ENCODE results near the gene WWOX.

WWOX gene

DNA sequence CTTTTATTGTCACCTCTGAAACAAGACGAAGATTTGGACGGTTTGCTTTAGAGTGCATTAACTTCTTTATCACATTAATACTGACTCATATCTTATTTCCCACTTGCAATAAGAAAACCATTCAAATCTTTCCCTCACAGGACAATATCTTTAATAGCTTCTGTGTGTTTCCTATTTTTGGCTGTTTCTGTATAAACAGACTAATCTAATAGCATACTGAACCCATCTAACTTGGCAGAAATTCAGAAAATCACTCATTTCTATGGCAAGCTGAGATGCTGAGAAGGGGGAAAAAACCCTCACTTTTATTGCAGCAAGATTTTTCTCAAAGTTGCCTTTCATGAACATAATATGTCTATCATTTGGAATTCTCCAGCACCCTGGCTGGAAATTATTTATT lies 524.9 kb downstream of the WWOX start:
- DNase-seq (ENCODE audit: low read depth), result no peak

- DNase-seq (ENCODE audit: low read depth), result no peak
Observed at GRCh38 chr16:78628461-78629045, 529.1 kb downstream of the WWOX start.

DNA sequence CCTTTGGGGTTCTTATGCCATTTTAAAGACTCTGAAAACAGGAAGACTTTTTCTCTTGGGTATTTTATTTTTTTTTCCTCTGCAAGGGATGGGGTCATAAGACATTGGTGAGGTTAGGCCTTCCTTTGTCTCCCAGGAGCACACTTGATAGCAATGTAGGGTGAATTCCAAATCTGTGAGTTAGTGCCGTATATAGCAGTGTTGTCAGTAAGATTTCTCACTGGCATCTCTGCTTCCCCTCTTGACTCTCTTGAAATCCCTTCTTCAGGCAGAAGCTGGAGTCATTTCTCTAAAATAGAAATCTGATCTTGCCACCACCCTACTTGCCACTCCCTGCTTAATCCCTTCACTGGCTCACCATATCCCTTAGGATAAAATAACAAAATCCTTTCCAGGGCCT lies 529.7 kb downstream of the WWOX start:
- DNase-seq (ENCODE audit: low read depth), result no peak

- no peak for DNase-seq (ENCODE audit: low read depth)
Observed at GRCh38 chr16:78630102-78630501, 530.6 kb downstream of the WWOX start.

- no peak for DNase-seq (ENCODE audit: low read depth)
Observed at GRCh38 chr16:78633551-78633950, 534.1 kb downstream of the WWOX start.

DNA sequence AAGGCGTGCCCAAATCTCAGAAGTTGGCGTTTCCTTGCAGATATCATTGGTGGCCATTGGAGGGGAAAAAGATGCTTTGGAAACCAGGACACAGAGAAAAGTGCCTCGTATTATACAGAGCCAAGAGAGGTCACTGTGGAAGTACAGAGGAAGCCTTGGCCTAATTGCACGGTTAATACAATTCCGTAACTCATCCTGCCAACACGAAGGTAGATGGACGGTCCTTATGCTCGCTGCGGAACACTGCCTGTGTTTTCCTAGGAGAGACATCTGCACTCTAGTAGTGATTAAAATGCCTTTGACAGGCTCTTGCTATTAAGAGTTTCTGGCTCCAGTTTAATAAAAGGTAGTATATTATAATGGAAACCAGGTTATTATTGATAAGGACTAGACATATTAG lies 536.4 kb downstream of the WWOX start:
- no peak for DNase-seq (ENCODE audit: low read depth)

- DNase-seq (ENCODE audit: low read depth), result no peak
Observed at GRCh38 chr16:78638371-78638770, 538.9 kb downstream of the WWOX start.

DNA sequence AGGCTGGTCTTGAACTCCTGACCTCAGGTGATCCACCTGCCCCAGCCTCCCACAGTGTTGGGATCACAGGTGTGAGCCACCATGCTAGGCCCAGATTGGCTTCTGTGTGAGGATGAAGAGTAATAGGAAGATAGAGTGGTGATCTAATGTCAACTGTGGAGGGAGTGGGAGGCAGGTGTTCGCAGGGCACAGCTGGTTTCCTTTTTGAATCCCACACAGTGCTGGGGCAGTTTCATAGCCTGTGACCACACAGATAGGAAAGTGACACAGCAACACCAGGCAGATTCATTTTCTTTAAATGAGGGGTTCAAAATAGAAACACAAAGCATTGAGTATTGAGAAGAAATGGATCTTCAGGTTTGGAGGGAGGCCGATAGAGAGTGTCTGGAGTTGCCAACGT lies 540.3 kb downstream of the WWOX start:
- no peak for DNase-seq (ENCODE audit: low read depth)

DNA sequence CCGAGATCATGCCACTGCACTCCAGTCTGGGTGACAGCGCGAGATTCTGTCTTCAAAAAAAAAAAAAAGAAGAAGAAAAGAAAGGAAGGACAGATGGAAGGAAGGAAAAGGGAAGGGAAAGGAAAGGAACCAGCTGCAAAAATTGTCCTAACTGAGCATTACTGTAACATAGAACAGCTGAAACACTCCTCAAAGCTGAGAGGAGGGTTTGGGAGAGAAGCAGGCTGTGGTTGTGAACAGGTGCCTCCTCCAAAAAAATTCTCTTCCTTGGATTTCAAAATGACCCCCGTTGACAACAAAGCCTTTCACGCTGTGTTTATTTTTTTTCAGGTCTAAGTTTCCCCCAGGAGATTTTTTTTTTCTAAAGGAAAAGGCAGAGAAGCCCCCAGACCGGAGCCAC lies 541.4 kb downstream of the WWOX start:
- no peak for DNase-seq (ENCODE audit: low read depth)

- DNase-seq (ENCODE audit: low read depth), result no peak
Observed at GRCh38 chr16:78641433-78641832, 542.0 kb downstream of the WWOX start.

DNA sequence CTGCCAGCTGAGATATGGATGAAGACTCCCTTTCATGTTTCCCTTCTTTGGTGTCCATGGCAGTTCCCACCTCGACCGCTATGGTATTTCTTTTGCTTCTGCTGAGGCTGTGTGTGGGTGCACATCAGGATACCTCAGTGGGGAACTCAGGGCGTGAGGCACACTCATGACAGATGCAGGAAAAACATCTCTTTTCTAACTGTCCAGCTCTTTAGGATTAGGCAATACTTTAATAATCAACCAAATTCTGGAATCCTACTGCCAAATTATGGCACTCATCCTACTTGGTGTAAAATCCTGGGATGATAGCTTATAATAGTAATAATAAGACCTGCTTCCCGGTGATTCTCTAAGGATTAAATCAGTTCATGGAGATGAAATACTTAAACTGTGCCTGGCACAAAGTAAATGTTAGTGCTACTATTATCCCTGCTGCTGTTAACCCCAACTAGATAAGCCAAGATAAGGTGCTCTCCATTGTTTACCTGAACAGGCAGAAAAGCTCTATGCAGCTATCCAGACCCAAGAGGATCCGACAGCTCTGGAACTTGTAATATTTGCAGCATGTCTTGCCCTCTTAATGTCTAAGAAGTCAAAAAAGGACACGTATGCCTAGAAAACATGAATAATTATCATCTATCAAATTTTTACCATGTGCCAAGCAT lies 543.3 kb downstream of the WWOX start:
- DNase-seq (ENCODE audit: low read depth), result no peak

- DNase-seq (ENCODE audit: low read depth), result no peak
Observed at GRCh38 chr16:78645657-78646056, 546.2 kb downstream of the WWOX start.

DNA sequence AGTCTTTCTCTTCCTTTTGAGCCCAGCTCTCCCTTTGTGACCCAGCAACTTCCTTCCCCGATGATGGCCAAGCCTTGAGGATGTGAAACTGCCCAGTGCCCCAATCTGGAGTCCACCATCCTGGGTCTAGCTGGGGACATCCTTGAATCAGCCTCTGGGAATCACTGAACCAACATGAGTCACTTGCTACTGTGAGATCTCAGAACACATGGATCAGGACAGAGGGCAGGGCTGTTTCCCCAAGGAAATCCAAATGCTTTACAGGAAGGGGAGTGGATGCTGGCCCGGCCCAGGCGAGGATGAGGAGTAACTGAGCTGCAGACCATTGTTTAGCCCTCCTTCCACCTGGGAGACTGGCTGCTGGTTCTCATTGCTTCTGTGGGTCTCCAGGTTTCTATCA lies 547.6 kb downstream of the WWOX start:
- DNase-seq (ENCODE audit: low read depth), result no peak

- no peak for DNase-seq (ENCODE audit: low read depth)
Observed at GRCh38 chr16:78647491-78647890, 548.0 kb downstream of the WWOX start.

DNA sequence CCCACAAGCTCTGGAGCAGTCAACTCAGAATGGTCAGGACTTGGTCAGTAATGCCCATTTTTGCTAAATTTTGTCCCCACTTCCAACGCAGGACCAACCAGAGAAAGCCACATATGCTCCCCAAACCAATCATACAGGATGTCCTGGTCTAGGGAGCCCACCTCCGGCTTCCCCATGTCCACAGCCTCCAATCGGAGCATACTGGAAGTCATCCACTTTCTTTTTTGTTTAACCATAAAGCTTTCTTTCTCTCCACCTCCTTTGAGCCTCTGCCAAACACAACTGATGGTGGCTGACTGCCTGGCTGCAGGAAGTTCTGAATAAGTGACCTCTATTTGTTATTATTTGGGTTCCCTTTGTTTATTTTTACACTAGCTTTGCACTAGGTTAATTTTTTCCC lies 549.1 kb downstream of the WWOX start:
- no peak for DNase-seq (ENCODE audit: low read depth)

- DNase-seq (ENCODE audit: low read depth), result no peak
Observed at GRCh38 chr16:78650339-78651074, 551.1 kb downstream of the WWOX start.

- DNase-seq (ENCODE audit: low read depth), result no peak
Observed at GRCh38 chr16:78654929-78655328, 555.5 kb downstream of the WWOX start.

DNA sequence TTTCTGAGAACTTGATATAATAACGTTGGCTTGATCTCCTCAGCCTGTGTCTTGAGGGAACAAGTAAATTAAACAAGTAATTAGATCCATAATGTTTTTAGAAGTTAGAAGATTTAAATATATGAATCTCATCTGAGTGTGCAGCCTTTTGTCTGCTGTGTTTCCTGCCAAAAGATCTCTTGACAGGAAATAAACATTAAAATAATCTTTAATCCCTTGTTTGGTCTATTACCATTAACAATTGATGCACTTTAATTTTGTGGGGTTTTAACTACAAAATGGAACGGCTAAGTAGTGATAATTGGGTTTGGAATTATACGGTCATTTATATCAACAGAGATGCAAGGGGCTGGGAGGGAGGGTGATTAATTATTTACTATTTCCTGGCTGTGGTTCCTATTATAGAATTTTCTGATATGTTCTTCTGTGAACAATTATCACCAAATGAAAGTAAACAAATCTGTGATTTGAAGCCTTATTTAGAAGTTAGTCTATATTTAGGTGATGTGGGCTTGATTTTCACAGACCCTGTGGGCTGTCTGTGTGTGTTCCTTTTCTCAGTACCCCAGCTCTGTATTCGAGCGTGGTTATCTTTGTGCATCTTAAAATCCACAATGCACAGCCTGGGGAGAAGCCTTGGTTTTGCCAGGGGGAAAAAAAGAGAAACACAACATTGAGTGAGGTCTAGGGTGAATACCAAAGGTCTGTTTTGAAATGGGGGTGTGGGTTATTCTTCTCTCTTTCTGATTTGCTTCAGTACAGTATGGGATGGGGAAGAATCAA lies 556.1 kb downstream of the WWOX start:
- no peak for DNase-seq (ENCODE audit: low read depth)

DNA sequence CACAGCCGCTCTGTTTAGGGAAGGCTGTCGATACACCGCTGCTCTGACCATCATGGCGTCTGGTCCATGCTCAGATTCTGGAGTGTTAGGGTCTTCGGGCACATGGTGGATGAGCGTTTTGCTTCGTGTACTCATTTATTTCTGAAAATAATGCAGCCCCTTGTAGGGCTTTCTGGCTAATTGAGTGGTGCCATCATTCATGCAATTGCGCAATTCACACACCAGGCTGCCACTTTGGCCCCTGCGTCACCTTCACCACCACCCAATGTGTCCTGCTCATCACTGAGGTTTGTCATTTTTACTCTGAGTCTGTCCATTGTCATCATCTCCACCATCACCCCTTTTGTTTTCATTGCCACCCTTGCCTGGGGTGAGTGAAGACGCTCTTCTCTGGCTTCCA lies 557.4 kb downstream of the WWOX start:
- no peak for DNase-seq (ENCODE audit: low read depth)

DNA sequence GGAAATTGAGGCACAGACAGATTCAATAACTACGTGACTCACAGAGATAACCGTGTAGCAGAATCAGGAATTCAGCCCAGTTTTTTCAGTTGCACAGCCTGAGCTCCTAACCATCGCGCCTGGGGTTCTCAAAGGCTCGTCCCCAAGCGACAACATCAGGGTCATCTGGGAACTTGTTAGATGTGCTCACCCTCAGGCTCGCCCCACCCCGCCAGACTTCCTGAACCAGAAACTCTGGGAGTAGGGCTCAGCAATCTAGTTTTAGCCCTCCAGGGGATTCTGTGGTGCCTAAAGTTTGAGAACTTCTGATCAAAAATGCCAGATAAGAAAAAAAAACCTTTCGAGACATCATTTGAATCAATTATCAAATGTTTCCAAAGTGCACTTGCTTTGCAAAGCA lies 559.8 kb downstream of the WWOX start:
- no peak for DNase-seq (ENCODE audit: low read depth)

DNA sequence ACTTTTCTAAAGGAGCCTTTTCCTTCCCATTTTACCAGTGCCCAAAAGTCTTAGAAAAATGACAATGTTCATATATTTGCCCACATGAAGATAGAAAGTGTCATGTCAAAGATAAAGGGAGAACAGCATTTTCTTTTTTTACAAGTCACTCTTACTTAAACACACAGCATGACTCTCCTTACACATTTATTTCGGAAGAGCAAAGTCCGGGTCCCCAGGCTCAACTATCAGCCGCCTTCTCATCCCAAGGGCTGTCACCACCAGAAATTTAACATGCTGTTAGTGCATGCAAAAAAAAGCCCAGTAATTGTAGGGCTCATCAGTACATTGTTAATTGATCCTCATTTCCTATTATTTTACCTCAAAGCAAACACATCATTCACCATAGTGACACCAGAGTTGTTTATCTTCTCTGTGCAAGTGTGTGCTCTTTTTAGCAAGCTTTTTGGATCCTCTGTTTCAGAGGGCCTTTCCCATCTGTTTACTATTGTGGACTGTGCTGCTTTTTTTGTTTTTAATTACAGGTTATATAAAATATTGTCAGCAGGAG lies 560.3 kb downstream of the WWOX start:
- DNase-seq (ENCODE audit: low read depth), result no peak

GRCh38 chr16:78660795-78661194 lies 561.3 kb downstream of the WWOX start:
- DNase-seq (ENCODE audit: low read depth), result no peak

GRCh38 chr16:78663690-78664089 lies 564.2 kb downstream of the WWOX start:
- DNase-seq (ENCODE audit: low read depth), result no peak
